GM21576 (cell line): ENCODE results near the gene SMCO3.
A peak's percentile ranks its signal among the peaks of the same experiment; 100 is the strongest.

Source experiments
- ATAC-seq: cut with Tn5 transposase; IDR thresholded peaks from one replicate; pipeline ENCODE4 v1.9.1; 2021; ENCODE audit warnings: mild to moderate bottlenecking, moderate library complexity; ENCODE audit not compliant: unreplicated experiment

Gene SMCO3

GRCh38 chr12:14814014-14814413, at the start of gene SMCO3:
Gene SMCO3 (minus strand): TSS chr12:14814182. CDS start chr12:14806680, 7,502 bp downstream.
- ATAC-seq, result no peak

GRCh38 chr12:14860490-14860889, 46.5 kb upstream of the SMCO3 start:
- ATAC-seq, result no peak

- no peak for ATAC-seq
These were observed 44.5 kb upstream of the SMCO3 start for GRCh38 chr12:14858513-14858912.

- no peak for ATAC-seq
These were observed 40.7 kb upstream of the SMCO3 start for GRCh38 chr12:14854586-14855183.

GRCh38 chr12:14853961-14854360, 40.0 kb upstream of the SMCO3 start:
- ATAC-seq, result no peak

GRCh38 chr12:14852880-14853279, 38.9 kb upstream of the SMCO3 start:
- ATAC-seq, result no peak

- ATAC-seq, result peak; percentile 65
These were observed 37.1 kb upstream of the SMCO3 start for GRCh38 chr12:14850929-14851663.

GRCh38 chr12:14849661-14850060, 35.7 kb upstream of the SMCO3 start:
- ATAC-seq, result no peak

GRCh38 chr12:14846876-14847580, 33.0 kb upstream of the SMCO3 start:
- no peak for ATAC-seq

- no peak for ATAC-seq
These were observed 32.1 kb upstream of the SMCO3 start for GRCh38 chr12:14846042-14846587.

GRCh38 chr12:14845350-14845750, 31.4 kb upstream of the SMCO3 start:
- no peak for ATAC-seq

- ATAC-seq, result no peak
These were observed 30.4 kb upstream of the SMCO3 start for GRCh38 chr12:14844401-14844800.

- no peak for ATAC-seq
These were observed 29.5 kb upstream of the SMCO3 start, which contains the start of gene ART4 for GRCh38 chr12:14843425-14843887. Gene ART4 (minus strand): TSS chr12:14843526. CDS start chr12:14843113, 413 bp downstream.

- ATAC-seq, result no peak
These were observed 28.3 kb upstream of the SMCO3 start for GRCh38 chr12:14842315-14842714.

GRCh38 chr12:14841761-14842160, 27.8 kb upstream of the SMCO3 start:
- no peak for ATAC-seq

GRCh38 chr12:14840616-14841015, 26.6 kb upstream of the SMCO3 start:
- no peak for ATAC-seq

GRCh38 chr12:14839262-14839661, 25.3 kb upstream of the SMCO3 start:
- no peak for ATAC-seq

GRCh38 chr12:14836336-14837210, 22.6 kb upstream of the SMCO3 start:
- ATAC-seq, result no peak

- no peak for ATAC-seq
These were observed 20.5 kb upstream of the SMCO3 start for GRCh38 chr12:14834509-14834908.

GRCh38 chr12:14833952-14834351, 20.0 kb upstream of the SMCO3 start:
- ATAC-seq, result no peak
